Skeletal muscle cell (primary cell): ENCODE measurements around the gene ZNF213.
A peak's percentile ranks its signal among the peaks of the same experiment; 100 is the strongest.

ENCODE experiments used
- DNase-seq: peaks from one replicate; pipeline ENCODE4 v3.0.0-alpha.2; 2010; ENCODE audit warnings: low read depth
- H3K4me3 ChIP-seq: 2 replicates; pipeline ENCODE4 v1.5.1; 2011; ENCODE audit warnings: low read depth, mild to moderate bottlenecking, control low read depth, low read length, moderate library complexity

Gene ZNF213

DNA sequence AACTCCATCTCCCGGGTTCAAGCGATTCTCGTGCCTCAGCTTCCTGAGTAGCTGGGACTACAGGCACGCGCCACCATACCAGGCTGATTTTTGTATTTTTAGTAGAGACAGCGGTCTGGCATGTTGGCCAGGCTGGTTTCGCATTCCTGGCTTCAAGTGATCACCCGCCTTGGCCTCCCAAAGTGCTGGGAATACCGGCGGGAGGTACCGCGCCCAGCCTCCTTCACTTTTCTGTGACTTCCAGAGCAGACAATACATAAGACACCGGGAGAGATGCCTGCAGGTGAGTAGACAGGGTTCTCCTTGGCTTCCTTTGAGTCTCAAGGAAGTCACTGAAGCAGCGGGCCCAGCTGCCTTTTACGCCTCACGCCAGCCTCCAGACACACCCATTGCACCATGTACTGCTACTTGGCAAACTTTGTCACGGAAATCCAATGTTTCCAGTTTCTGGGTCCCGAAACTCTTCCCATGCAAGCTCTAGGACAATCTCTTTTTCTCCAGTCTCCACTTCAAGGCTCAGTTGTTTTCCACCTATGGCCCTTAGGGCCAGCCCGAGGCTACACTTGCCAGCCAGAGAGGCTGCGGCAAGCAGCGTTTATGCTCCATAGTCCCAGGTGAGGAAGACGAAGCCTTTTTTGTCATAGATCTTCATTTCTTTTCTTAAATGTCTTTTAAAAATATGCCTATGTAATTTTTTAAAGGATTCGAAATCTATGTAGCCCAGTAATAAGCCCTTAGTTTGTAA, 52.3 kb downstream of the ZNF213 start:
- no peak overlapping the region for H3K4me3 ChIP-seq
- no peak for DNase-seq

DNA sequence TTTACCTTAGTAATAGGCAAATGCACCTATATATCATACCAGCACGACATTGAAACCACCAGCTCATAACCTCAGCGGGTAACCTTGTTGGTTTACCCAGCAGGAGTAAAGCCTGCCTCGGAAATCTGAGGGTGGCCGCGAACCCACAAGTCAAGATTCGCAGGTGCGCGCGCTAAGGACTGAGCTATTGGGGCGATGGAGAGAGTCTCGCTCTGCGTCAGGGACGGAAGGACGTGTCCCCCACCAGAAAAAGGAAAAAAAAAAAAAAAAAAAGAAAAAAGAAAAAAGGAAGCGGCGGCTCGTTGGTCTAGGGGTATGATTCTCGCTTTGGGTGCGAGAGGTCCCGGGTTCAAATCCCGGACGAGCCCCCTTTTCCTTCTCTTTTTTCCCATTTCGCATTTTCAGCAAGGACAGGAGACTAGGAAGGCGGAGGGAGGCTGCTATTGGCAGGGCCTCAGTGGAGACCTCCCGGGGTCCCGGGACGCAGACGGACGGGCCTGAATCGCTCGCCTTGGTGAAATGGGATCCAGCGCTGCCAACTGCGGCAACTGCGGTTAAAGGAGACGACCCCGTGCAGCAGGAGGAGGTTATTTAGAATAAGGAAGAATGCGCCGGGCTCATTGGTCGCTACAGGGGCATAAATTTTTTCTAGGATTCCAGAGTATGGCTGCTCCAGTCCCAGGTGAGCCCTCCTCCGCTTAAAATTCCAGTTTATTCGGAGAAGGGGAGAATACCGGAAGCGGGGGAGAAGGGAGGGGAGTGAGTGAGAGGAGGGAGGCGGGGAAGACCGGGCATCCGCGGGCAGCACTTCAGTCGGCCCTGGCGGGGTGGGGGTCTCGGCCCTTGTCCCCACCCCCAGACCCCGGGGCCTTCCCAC, 53.2 kb downstream of the ZNF213 start, which contains the start of gene OR1F1:
Gene OR1F1 (plus strand): TSS at position 407 of the 877 bp plus-strand sequence.
- H3K4me3 ChIP-seq: peak within 1 kb of the TSS; percentile 60
- DNase-seq: no peak

DNA sequence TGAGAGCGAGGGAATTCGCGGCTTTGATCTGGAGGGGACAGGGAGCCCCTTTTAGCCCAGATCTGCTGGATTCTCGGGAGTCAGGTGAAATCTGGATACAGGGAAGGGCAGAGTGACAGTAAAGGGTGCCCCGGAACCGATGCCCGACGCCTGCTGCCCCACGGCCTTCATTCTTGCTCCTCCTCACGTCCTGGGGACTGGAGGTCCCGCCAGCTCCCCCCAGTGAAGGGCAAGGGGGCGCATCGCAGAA, 53.8 kb downstream of the ZNF213 start:
- DNase-seq: no peak
- peak overlapping the region; percentile 60 for H3K4me3 ChIP-seq

- DNase-seq: no peak
- peak overlapping the region; percentile 60 for H3K4me3 ChIP-seq
Measured at GRCh38 chr16:3188925-3189825, 54.3 kb downstream of the ZNF213 start.

DNA sequence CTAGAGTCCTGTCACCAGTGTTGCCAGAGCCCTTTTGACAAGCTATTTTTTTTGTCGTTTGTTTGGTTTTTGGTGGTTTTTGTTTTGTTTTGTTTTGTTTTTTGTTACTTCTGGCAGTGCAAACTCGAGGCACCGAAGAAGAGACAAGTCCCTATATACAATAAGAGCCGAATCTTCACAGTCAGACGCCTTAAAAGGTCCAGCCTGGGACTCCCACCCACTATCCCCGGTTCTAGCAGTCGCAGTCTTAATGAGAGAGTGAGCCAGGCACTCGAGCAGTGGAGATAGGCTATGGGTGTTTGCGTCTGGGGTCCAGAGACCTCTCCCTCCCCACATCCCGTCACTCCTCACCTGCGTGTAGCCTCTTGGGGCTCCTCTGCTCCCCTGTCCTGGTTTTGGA, 55.0 kb downstream of the ZNF213 start:
- H3K4me3 ChIP-seq: peak overlapping the region; percentile 60
- no peak for DNase-seq

- H3K4me3 ChIP-seq: peak overlapping the region; percentile 24
- DNase-seq: no peak
Measured at GRCh38 chr16:3190949-3191353, 56.1 kb downstream of the ZNF213 start.
